ENCODE results near the gene CTAGE1. TPM values are rescaled to one million over a fixed set of nuclear protein-coding genes. Genes with fewer than 3 reads are reported as not detected.

Gene CTAGE1
- total RNA-seq, 4 donors from 2014 or later, result not detected

DNA sequence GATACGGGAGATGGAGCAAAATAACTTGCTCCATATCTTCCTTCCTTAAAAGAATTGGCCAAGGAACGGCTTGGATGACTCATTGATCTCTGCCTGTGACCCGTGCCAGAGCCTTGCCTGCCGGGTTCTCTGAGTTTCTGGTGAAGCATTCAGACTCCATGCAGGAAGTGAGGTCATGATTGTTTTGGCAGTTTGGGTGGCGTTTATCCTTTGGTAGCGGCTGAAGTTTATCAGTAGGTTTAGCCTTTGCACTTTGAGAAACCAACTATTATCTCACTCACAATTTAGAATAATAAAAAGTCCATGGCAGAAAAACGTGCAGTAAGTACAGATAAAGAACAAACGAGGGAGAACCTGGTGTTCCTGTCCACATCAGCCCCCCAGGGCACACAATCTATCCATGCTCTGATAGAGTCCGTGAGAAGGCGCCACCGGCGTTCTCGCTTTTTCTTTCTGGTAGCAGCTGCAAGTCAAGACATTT lies 15.0 kb upstream of the CTAGE1 start:
- intact Hi-C loops (cut with DNase I; ENCODE audit: low total_unique reads), result no loop called here
- 41 to 44% methylated on average over 13 of the region's 13 CpGs for WGBS, 2 donors
- DNase-seq (ENCODE audit: low spot score in 2 of 2), result peak; percentile 56 to 88
- H3K4me3 ChIP-seq (ENCODE audit: low read depth, poor library complexity, severe bottlenecking), result no peak overlapping the region
- TF ChIP-seq, protein P1, sequence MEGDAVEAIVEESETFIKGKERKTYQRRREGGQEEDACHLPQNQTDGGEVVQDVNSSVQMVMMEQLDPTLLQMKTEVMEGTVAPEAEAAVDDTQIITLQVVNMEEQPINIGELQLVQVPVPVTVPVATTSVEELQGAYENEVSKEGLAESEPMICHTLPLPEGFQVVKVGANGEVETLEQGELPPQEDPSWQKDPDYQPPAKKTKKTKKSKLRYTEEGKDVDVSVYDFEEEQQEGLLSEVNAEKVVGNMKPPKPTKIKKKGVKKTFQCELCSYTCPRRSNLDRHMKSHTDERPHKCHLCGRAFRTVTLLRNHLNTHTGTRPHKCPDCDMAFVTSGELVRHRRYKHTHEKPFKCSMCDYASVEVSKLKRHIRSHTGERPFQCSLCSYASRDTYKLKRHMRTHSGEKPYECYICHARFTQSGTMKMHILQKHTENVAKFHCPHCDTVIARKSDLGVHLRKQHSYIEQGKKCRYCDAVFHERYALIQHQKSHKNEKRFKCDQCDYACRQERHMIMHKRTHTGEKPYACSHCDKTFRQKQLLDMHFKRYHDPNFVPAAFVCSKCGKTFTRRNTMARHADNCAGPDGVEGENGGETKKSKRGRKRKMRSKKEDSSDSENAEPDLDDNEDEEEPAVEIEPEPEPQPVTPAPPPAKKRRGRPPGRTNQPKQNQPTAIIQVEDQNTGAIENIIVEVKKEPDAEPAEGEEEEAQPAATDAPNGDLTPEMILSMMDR (IDR thresholded peaks at IDR 0.05), result no peak
- no peak for TF ChIP-seq POLR2A (IDR thresholded peaks at IDR 0.05)

DNA sequence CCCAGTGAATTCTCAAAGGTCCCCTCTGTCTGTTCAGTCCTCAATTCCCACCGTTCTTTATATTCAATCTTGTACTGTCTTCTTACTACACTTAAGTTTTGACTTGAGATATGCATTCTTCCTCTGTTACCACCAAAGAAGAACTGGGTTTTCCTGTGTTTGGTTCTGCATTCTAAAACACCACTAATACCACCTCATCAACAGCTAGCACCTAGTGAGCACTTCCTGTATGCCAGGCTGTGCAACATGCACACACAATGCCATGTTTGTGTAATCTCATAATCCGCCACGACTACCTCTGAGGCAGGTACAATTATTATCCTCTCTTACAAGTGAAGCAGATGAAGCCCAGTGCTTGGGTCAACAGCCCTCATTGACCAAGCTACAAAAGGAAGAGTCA lies 11.8 kb upstream of the CTAGE1 start:
- 81 to 93% methylated on average over 3 of the region's 3 CpGs for WGBS, 2 donors
- TF ChIP-seq, protein P1 (IDR thresholded peaks at IDR 0.05), result no peak
- no peak for TF ChIP-seq POLR2A (IDR thresholded peaks at IDR 0.05)
- no peak overlapping the region for H3K4me3 ChIP-seq (ENCODE audit: low read depth, poor library complexity, severe bottlenecking)
- no peak for DNase-seq (ENCODE audit: low spot score in 2 of 2)
- intact Hi-C loops (cut with DNase I; ENCODE audit: low total_unique reads), result no loop called here

DNA sequence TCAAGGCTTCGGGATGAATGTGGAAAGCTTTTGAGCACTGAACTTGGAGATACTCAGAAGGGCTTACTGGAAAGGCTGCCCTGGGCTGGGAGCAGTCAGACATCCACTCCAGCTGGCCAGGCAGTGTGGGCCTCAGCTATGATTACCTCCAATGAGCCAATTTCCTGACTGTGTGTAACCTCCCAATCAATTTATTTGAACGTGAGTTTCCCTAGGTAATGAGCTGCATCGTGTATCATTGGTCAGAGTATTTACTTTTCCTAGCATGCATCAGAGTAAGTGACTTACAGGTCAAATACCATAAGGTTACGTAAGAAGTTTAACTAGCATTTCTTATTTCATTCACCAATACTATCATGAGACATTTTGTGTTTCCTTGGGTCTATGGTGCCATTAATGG lies 11.0 kb upstream of the CTAGE1 start:
- WGBS, 2 donors, result 83 to 90% methylated on average over 4 of the region's 4 CpGs
- H3K4me3 ChIP-seq (ENCODE audit: low read depth, poor library complexity, severe bottlenecking), result no peak overlapping the region
- TF ChIP-seq, protein P1 (IDR thresholded peaks at IDR 0.05), result no peak
- no peak for TF ChIP-seq POLR2A (IDR thresholded peaks at IDR 0.05)
- no peak for DNase-seq (ENCODE audit: low spot score in 2 of 2)
- intact Hi-C loops (cut with DNase I; ENCODE audit: low total_unique reads), result no loop called here

DNA sequence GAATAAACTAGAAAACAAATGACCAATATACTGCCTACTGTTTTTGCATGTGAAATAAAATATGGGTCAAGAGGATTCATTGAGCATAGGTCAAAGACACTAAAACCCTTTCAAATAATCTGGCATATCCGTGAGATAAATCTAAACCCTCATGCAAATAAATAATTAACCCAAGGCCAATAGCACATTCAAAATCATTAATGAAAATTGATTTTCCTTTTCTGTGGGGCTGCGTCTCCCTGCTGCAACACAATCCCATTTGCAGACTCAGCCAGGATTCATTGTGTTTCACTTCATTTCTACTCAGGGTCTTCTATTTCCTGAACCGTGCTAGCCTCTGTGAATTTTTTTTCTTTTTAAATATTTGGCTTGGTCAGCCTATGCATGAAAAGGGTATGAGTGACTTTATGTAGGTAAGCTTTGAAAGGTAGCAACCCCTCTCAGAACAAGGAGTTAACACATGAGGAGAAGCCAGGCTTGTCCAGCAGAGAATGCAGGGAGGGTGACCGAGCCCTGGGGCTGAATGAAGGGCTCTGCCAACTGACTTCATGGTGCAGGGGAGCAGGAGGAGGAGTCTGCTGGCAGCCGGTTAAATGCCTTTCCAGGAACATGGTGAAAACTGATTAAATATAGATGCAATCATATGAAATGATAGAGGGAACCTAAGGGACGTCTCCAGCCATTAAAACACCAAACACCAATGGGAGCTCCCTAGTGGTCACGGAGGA lies 10.3 kb upstream of the CTAGE1 start:
- DNase-seq (ENCODE audit: low spot score in 2 of 2), result no peak
- whole genome bisulfite sequencing, 2 donors, result 73 to 75% methylated on average over 7 of the region's 7 CpGs
- intact Hi-C loops (cut with DNase I; ENCODE audit: low total_unique reads), result no loop called here
- TF ChIP-seq, protein P1 (IDR thresholded peaks at IDR 0.05), result no peak
- no peak for TF ChIP-seq POLR2A (IDR thresholded peaks at IDR 0.05)
- H3K4me3 ChIP-seq (ENCODE audit: low read depth, poor library complexity, severe bottlenecking), result no peak overlapping the region

DNA sequence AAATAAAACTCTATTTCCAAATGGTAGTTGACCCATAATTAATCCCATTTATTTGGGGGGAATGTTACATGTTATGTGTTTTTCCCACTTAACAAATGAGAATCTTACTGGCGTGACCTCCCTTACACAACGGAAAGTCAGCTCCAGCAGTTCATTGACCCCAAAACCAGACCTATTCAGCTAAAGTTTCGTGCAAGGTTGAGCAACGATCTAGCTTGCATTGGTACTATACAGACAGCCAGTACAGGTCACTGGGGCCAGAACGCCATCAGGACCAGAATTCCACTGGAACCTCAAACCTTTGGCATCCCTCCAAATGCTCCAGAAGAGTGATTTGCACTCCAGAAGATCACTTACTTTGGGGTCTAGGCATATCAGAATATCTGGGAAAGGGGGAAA lies 6.8 kb upstream of the CTAGE1 start:
- WGBS, 2 donors, result 80 to 88% methylated on average over 5 of the region's 5 CpGs
- no peak for TF ChIP-seq POLR2A (IDR thresholded peaks at IDR 0.05)
- TF ChIP-seq, protein P1 (IDR thresholded peaks at IDR 0.05), result no peak
- H3K4me3 ChIP-seq (ENCODE audit: low read depth, poor library complexity, severe bottlenecking), result no peak overlapping the region
- intact Hi-C loops (cut with DNase I; ENCODE audit: low total_unique reads), result no loop called here
- DNase-seq (ENCODE audit: low spot score in 2 of 2), result no peak

Measured in lower leg skin (tissue), 4 donors.